Uterus (tissue), 2 donors: ENCODE measurements around the gene FAIM2.

ENCODE experiments used
- POLR2A ChIP-seq, 2 donors: fragments of 450-650 bp; IDR thresholded peaks; one replicate each; pipeline ENCODE4 v1.6.1; 2016; ENCODE audit warnings: antibody characterized with exemption in 2 of 2, mild to moderate bottlenecking in 1 of 2, moderate library complexity in 1 of 2
- TF ChIP-seq, protein P1 (sequence below), 4 experiments: fragments of 200-600 bp in 2 of 4; fragments of 450-650 bp in 2 of 4; sonication (generic) in 2 of 4; IDR thresholded peaks; one replicate each; pipeline ENCODE4 v1.5.1; 2016 to 2019; ENCODE audit warnings: antibody characterized with exemption in 4 of 4, mild to moderate bottlenecking in 2 of 4, moderate library complexity in 1 of 4

DNA sequence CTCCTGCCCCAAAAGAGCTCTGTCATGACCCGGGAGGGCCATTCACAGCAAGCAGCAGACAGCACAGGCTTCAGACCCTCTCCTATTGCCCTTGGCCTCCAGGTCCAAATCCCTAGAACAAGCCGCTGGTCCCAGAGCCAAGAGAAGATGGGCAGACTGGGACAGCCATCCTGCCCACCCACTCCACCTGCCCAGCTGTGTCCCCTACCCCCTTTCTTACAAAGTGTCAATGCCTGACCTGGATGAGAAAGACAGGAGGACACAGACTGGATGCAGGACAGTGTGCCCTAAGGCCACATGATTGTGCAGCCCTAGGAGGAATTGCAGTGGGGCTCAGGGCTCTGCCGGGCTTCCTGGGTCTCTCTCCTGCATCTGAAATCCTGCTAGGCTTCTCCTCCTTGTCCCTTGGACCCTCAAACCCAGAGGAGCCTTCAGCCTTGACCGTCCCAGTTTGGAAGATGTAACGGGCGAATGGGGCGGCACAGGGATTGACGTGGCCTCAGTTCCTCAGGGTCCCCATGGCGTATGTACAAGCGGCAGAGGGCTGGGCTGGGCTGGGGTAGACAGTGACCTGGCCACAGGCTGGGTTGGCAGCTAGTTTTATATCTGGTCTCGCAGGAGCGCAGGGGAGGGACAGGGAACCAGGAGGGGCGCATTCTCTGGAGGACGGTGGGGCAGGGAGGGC, 33.7 kb downstream of the FAIM2 start:
- TF ChIP-seq, protein P1, sequence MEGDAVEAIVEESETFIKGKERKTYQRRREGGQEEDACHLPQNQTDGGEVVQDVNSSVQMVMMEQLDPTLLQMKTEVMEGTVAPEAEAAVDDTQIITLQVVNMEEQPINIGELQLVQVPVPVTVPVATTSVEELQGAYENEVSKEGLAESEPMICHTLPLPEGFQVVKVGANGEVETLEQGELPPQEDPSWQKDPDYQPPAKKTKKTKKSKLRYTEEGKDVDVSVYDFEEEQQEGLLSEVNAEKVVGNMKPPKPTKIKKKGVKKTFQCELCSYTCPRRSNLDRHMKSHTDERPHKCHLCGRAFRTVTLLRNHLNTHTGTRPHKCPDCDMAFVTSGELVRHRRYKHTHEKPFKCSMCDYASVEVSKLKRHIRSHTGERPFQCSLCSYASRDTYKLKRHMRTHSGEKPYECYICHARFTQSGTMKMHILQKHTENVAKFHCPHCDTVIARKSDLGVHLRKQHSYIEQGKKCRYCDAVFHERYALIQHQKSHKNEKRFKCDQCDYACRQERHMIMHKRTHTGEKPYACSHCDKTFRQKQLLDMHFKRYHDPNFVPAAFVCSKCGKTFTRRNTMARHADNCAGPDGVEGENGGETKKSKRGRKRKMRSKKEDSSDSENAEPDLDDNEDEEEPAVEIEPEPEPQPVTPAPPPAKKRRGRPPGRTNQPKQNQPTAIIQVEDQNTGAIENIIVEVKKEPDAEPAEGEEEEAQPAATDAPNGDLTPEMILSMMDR (IDR thresholded peaks at IDR 0.05), result no peak
- no peak for TF ChIP-seq POLR2A (IDR thresholded peaks at IDR 0.05)
